Measurements from ENCODE around the gene TSPAN11. TPM values are rescaled to one million over a fixed set of nuclear protein-coding genes. Genes with fewer than 3 reads are reported as not detected.
A peak's percentile ranks its signal among the peaks of the same experiment; 100 is the strongest.

Gene TSPAN11
- total and polyA plus RNA-seq, 2 donors (not counting 3 experiments of a cell fraction or from before 2014, with no cell fraction given), result 2.1 to 3.9 TPM

- TF ChIP-seq MYC (IDR thresholded peaks at IDR 0.05; ENCODE audit: low read depth, low read length), result no peak
- peak; percentile 61 for TF ChIP-seq FOS (IDR thresholded peaks at IDR 0.05; ENCODE audit: borderline replicate concordance, insufficient read depth, low read length)
- TF ChIP-seq POLR2A (IDR thresholded peaks at IDR 0.05; ENCODE audit: low read depth, low read length), result no peak
- TF ChIP-seq GATA2 (IDR thresholded peaks at IDR 0.05; ENCODE audit: insufficient read depth, insufficient read length, low read depth, low read length), result peak; percentile 16
- peak; percentile 20 for TF ChIP-seq JUN (IDR thresholded peaks at IDR 0.05; ENCODE audit: borderline replicate concordance, insufficient read depth, insufficient read length, low read depth)
- TF ChIP-seq MAX (IDR thresholded peaks at IDR 0.05; ENCODE audit: insufficient read depth, insufficient read length), result no peak
- ChIA-PET CTCF (interaction anchor here (1.1 kb wide), 1 partner anchor 29 kb away, joined by 3 read pairs; no protein-coding TSS in a partner anchor), POLR2A (no interaction called here)
- Histone ChIP-seq H4K20me1 (replicated peaks; ENCODE audit: control insufficient read depth, extremely low read depth, insufficient read depth, low read length) (no peaks in the 10 kb centered on the region), H3K9me1 (replicated peaks; ENCODE audit: control insufficient read depth, extremely low read depth, insufficient read depth, low read length) (no peaks in the 10 kb centered on the region), H3K36me3 (ENCODE audit: control insufficient read depth in 2 of 2, extremely low read depth in 1 of 2, insufficient read depth in 2 of 2, low read length in 2 of 2) (no peaks in the 10 kb centered on the region), H3K4me3 (replicated peaks in 1 of 3; ENCODE audit: insufficient read depth in 1 of 3, low read depth in 1 of 3, low read length in 3 of 3) (no peak overlapping the region), H2AFZ (ENCODE audit: low read depth, low read length) (no peak overlapping the region), H3K9me3 (replicated peaks; ENCODE audit: control insufficient read depth, insufficient read depth, low read length) (no peaks in the 10 kb centered on the region), H3K4me1 (ENCODE audit: control insufficient read depth, extremely low read depth, insufficient read depth, low read length) (peaks cover 30% of the 10 kb centered on the region), H3K27ac (ENCODE audit: insufficient read depth, low read depth, low read length) (no peak overlapping the region), H3K4me2 (ENCODE audit: insufficient read depth, low read length) (no peak overlapping the region), H3K79me2 (ENCODE audit: control insufficient read depth, insufficient read depth, low read length) (no peaks in the 10 kb centered on the region), H3K9ac (replicated peaks; ENCODE audit: extremely low read depth, insufficient read depth, low read length) (no peak overlapping the region), H3K27me3 (ENCODE audit: control insufficient read depth in 2 of 2, insufficient read depth in 2 of 2, low read length in 2 of 2) (peaks cover 0 to 5% of the 10 kb centered on the region in 2 experiments)
- DNase-seq (ENCODE audit: low read depth, low spot score), result peak; percentile 53
- FAIRE-seq, result peak; percentile 37
- BruUV-seq (replicated peaks), result no TSS peak
- dilution Hi-C loops (cut with MboI; ENCODE audit: extremely low pct_ligation_motif_present, low sequenced_read_pairs) (no loop called here), intact Hi-C loops (cut with micrococcal nuclease) (no loop called here)
These were observed 91.7 kb downstream of the TSPAN11 start for GRCh38 chr12:31018106-31018789.

GRCh38 chr12:31018790-31019505 lies 92.4 kb downstream of the TSPAN11 start:
- DNase-seq (ENCODE audit: low read depth, low spot score), result no peak
- Histone ChIP-seq H3K27me3 (ENCODE audit: control insufficient read depth in 2 of 2, insufficient read depth in 2 of 2, low read length in 2 of 2) (peaks cover 0 to 5% of the 10 kb centered on the region in 2 experiments), H2AFZ (ENCODE audit: low read depth, low read length) (no peak overlapping the region), H3K9ac (replicated peaks; ENCODE audit: extremely low read depth, insufficient read depth, low read length) (no peak overlapping the region), H3K79me2 (ENCODE audit: control insufficient read depth, insufficient read depth, low read length) (no peaks in the 10 kb centered on the region), H3K4me1 (ENCODE audit: control insufficient read depth, extremely low read depth, insufficient read depth, low read length) (peaks cover 35% of the 10 kb centered on the region), H3K27ac (ENCODE audit: insufficient read depth, low read depth, low read length) (no peak overlapping the region), H3K4me2 (ENCODE audit: insufficient read depth, low read length) (no peak overlapping the region), H3K36me3 (ENCODE audit: control insufficient read depth in 2 of 2, extremely low read depth in 1 of 2, insufficient read depth in 2 of 2, low read length in 2 of 2) (no peaks in the 10 kb centered on the region), H4K20me1 (replicated peaks; ENCODE audit: control insufficient read depth, extremely low read depth, insufficient read depth, low read length) (no peaks in the 10 kb centered on the region), H3K4me3 (replicated peaks in 1 of 3; ENCODE audit: insufficient read depth in 1 of 3, low read depth in 1 of 3, low read length in 3 of 3) (no peak overlapping the region), H3K9me1 (replicated peaks; ENCODE audit: control insufficient read depth, extremely low read depth, insufficient read depth, low read length) (no peaks in the 10 kb centered on the region), H3K9me3 (replicated peaks; ENCODE audit: control insufficient read depth, insufficient read depth, low read length) (no peaks in the 10 kb centered on the region)
- BruUV-seq (replicated peaks), result no TSS peak
- dilution Hi-C loops (cut with MboI; ENCODE audit: extremely low pct_ligation_motif_present, low sequenced_read_pairs), result no loop called here
- intact Hi-C loops (cut with micrococcal nuclease), result no loop called here
- TF ChIP-seq CTCF (IDR thresholded peaks at IDR 0.05; ENCODE audit: extremely low read depth in 1 of 2, insufficient read depth in 1 of 2, low read depth in 1 of 2, low read length in 2 of 2) (no peak), POLR2AphosphoS5 (IDR thresholded peaks at IDR 0.05; ENCODE audit: insufficient read depth, low read depth, low read length) (no peak), JUN (IDR thresholded peaks at IDR 0.05; ENCODE audit: borderline replicate concordance, insufficient read depth, insufficient read length, low read depth) (no peak)
- POLR2A ChIA-PET, result no interaction called here
- CTCF ChIA-PET, result interaction anchor here (1.1 kb wide), 1 partner anchor 30 kb away, joined by 3 read pairs; no protein-coding TSS in a partner anchor
- FAIRE-seq, result no peak
